GM21528 (cell line): ENCODE data around the gene PCDHGA1.
"Not testable (repeated sequence)": the region's sequence is repeated elsewhere in the genome, so short reads cannot be mapped to it uniquely, and the experiment has no call there.

Source experiments
- ATAC-seq: cut with Tn5 transposase; IDR thresholded peaks from one replicate; pipeline ENCODE4 v1.9.1; 2021; ENCODE audit warnings: mild to moderate bottlenecking, moderate library complexity; ENCODE audit not compliant: unreplicated experiment, low FRiP score

The PCDHGA1 gene

DNA sequence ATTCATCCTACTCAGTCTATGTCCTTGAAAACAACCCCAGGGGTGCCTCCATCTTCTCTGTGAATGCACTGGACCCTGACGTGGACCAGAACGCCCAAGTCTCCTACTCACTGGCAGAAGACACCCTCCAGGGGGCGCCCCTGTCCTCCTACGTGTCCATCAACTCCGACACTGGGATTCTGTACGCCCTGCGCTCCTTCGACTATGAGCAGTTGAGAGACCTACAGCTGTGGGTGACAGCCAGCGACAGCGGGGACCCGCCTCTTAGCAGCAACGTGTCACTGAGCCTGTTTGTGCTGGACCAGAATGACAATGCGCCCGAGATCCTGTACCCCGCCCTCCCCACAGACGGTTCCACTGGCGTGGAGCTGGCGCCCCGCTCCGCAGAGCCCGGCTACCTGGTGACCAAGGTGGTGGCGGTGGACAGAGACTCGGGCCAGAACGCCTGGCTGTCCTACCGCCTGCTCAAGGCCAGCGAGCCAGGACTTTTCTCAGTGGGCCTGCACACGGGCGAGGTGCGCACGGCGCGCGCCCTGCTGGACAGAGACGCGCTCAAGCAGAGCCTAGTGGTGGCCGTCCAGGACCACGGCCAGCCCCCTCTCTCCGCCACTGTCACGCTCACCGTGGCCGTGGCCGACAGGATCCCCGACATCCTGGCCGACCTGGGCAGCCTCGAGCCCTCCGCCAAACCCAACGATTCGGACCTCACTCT, 45.3 kb downstream of the PCDHGA1 start:
- not testable (repeated sequence) for ATAC-seq

DNA sequence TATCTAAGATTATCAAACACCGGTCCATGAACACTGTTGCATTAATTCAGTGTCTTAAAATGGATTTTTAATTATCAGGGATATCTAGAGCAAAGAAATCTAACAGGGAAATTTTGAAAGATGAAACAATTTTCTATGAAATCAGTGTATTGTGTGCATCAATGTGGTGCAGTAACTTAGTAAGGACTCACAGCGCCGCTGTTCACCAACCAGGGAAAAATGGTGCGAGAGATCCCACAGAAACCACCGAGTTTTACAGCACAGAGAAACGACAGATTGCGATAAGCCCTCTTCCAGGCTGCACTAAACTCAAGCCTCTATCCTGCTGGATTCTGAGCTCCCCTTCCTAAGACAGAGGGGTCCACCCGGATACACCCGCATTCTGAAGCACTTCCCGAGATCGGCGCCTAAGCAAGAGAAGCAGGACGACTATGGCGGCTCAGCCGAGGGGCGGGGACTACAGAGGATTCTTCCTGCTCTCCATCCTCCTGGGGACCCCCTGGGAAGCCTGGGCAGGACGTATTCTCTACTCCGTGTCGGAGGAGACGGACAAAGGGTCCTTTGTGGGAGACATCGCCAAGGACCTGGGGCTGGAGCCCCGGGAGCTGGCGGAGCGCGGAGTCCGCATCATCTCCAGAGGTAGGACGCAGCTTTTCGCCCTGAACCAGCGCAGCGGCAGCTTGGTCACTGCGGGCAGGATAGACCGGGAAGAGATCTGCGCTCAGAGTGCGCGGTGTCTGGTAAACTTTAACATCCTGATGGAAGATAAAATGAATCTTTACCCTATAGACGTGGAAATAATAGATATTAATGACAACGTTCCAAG, 52.4 kb downstream of the PCDHGA1 start, which contains the start of gene PCDHGA7:
Gene PCDHGA7, plus strand, starts transcription at position 274 of the 826 bp plus-strand sequence. Its CDS starts 158 bp downstream, at position 432.
- ATAC-seq, result no peak

DNA sequence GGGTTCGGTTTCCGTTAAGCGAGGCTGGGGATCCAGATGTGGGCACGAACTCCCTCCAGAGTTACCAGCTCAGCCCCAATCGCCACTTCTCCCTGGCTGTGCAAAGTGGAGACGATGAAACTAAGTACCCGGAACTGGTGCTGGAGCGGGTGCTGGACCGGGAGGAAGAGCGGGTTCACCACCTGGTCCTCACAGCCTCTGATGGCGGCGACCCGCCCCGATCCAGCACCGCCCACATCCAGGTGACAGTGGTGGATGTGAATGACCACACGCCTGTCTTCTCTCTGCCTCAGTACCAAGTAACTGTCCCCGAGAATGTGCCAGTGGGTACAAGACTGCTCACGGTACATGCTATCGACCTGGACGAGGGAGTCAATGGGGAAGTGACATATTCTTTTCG, 53.0 kb downstream of the PCDHGA1 start:
- ATAC-seq, result no peak

DNA sequence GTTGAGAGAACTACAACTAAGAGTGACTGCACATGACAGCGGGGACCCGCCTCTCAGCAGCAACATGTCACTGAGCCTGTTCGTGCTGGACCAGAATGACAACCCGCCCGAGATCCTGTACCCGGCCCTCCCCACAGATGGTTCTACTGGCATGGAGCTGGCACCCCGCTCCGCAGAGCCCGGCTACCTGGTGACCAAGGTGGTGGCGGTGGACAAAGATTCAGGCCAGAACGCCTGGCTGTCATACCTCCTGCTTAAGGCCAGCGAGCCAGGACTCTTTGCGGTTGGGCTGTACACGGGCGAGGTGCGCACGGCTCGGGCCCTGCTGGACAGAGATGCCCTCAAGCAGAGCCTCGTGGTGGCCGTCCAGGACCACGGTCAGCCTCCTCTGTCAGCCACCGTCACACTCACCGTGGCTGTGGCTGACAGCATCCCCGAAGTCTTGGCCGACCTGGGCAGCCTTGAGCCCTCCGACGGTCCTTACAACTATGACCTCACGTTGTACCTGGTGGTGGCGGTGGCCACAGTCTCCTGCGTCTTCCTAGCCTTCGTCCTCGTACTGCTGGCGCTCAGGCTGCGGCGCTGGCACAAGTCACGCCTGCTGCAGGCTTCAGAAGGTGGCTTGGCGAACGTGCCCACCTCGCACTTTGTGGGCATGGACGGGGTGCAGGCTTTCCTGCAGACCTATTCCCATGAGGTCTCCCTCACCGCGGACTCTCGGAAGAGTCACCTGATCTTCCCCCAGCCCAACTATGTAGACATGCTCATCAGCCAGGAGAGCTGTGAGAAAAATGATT, 54.4 kb downstream of the PCDHGA1 start:
- no peak for ATAC-seq

DNA sequence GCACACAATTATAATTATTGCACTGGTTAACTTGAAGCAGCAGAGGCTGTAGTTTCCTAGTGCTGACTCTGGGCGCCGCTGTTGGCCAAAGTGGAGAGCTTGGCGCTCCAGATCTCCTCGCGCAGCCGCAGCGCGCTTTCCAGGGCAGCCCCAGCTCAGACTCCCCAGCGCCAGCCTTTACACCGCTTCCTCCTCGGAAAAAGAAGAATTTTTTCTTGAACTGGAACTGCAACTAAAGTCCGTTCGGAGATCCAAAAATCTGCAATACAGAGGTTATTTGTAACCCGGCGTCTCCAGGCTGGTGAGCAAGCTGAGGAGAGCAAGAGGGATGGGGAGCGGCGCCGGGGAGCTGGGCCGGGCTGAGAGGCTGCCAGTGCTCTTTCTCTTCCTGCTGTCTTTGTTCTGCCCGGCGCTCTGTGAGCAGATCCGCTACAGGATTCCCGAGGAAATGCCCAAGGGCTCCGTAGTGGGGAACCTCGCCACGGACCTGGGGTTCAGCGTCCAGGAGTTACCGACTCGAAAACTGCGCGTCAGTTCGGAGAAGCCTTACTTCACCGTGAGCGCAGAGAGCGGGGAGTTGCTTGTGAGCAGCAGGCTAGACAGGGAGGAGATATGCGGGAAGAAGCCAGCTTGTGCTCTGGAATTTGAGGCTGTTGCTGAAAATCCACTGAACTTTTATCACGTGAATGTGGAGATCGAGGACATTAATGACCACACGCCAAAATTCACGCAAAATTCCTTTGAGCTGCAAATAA, 57.4 kb downstream of the PCDHGA1 start, which contains the start of gene PCDHGB4:
Gene PCDHGB4, plus strand, starts transcription at position 142 of the 755 bp plus-strand sequence. Its CDS starts 187 bp downstream, at position 329.
- not testable (repeated sequence) for ATAC-seq

DNA sequence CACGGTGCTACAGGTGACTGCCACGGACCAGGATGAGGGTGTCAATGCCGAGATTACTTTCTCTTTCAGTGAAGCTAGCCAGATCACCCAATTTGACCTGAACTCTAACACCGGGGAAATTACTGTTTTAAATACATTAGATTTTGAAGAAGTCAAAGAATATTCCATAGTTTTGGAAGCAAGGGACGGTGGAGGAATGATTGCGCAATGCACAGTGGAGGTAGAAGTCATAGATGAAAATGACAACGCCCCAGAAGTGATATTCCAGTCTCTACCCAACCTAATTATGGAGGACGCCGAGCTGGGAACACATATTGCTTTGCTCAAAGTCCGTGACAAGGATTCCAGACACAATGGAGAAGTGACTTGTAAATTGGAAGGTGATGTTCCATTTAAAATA, 58.3 kb downstream of the PCDHGA1 start:
- no peak for ATAC-seq

DNA sequence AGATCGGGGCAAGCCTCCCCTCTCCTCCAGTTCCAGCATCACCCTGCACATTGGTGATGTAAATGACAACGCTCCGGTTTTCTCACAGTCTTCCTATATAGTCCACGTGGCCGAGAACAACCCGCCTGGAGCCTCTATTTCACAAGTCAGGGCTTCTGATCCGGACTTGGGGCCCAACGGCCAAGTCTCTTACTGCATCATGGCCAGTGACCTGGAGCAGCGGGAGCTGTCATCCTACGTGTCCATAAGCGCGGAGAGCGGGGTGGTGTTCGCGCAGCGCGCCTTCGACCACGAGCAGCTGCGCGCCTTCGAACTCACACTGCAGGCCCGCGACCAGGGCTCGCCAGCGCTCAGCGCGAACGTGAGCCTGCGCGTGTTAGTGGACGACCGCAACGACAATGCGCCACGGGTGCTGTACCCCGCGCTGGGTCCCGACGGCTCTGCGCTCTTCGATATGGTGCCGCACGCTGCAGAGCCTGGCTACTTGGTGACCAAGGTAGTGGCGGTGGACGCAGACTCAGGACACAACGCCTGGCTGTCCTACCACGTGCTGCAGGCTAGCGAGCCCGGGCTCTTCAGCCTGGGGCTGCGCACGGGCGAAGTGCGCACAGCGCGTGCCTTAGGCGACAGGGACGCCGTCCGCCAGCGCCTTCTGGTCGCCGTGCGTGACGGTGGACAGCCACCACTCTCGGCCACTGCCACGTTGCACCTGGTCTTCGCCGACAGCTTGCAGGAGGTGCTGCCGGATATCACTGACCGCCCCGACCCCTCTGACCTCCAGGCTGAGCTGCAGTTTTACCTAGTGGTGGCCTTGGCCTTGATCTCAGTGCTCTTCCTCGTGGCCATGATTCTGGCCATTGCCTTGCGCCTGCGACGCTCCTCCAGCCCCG, 59.1 kb downstream of the PCDHGA1 start:
- ATAC-seq, result no peak

DNA sequence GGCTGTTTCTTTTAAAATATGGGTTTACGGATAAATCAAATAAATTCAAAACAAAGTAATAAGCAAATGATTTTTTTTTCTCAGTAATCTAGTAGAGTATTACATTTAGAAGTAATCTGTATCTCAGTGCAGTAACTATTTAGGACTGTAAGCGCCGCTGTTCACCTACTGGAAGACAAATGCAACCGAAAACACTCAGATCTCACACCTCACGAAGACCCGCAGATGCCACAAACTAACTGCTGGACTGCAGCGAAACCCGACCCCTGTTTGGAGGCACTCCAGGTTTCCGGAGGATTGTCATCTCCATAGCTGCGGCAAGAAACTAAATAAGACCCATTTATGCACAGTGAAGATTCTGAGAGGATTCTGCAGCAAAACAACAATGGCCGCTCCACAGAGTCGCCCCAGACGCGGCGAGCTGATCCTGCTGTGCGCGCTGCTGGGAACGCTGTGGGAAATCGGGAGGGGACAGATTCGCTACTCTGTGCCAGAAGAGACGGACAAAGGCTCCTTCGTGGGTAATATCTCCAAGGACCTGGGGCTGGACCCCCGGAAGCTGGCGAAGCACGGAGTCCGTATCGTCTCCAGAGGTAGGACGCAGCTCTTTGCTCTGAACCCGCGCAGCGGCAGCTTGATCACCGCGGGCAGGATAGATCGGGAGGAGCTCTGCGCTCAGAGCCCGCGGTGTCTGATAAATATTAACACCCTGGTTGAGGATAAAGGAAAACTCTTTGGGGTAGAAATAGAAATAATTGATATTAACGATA, 62.3 kb downstream of the PCDHGA1 start, which contains the start of gene PCDHGA8:
Gene PCDHGA8, plus strand, starts transcription at position 205 of the 770 bp plus-strand sequence. Its CDS starts 181 bp downstream, at position 386.
- no peak for ATAC-seq

DNA sequence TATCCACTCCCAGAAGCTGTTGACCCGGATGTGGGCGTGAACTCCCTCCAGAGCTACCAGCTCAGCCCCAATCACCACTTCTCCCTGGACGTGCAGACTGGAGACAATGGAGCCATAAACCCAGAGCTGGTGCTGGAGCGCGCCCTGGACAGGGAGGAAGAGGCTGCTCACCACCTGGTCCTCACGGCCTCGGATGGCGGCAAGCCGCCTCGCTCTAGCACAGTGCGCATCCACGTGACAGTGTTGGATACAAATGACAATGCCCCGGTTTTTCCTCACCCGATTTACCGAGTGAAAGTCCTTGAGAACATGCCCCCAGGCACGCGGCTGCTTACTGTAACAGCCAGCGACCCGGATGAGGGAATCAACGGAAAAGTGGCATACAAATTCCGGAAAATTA, 63.0 kb downstream of the PCDHGA1 start:
- ATAC-seq, result no peak

DNA sequence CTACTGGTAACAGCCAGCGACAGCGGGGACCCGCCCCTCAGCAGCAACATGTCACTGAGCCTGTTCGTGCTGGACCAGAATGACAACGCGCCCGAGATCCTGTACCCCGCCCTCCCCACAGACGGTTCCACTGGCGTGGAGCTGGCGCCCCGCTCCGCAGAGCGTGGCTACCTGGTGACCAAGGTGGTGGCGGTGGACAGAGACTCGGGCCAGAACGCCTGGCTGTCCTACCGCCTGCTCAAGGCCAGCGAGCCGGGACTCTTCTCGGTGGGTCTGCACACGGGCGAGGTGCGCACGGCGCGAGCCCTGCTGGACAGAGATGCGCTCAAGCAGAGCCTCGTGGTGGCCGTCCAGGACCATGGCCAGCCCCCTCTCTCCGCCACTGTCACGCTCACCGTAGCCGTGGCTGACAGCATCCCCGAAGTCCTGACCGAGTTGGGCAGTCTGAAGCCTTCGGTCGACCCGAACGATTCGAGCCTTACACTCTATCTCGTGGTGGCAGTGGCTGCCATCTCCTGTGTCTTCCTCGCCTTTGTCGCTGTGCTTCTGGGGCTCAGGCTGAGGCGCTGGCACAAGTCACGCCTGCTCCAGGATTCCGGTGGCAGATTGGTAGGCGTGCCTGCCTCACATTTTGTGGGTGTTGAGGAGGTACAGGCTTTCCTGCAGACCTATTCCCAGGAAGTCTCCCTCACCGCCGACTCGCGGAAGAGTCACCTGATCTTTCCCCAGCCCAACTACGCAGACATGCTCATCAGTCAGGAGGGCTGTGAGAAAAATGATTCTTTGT, 64.3 kb downstream of the PCDHGA1 start:
- not testable (repeated sequence) for ATAC-seq

DNA sequence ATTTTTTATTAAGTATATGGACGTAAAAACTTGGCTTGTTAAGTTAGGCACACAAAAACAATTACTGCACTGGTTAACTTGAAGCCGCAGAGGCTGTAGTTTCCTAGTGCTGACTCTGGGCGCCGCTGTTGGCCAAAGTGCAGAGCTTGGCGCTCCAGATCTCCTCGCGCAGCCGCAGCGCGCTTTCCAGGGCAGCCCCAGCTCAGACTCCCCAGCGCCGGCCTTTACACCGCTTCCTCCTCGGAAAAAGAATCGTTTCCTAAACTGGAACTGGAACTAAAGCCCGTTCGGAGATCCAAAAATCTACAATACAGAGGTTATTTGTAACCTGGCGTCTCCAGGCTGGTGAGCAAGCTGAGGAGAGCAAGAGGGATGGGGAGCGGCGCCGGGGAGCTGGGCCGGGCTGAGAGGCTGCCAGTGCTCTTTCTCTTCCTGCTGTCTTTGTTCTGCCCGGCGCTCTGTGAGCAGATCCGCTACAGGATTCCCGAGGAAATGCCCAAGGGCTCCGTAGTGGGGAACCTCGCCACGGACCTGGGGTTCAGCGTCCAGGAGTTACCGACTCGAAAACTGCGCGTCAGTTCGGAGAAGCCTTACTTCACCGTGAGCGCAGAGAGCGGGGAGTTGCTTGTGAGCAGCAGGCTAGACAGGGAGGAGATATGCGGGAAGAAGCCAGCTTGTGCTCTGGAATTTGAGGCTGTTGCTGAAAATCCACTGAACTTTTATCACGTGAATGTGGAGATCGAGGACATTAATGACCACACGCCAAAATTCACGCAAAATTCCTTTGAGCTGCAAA, 67.6 kb downstream of the PCDHGA1 start, which contains the start of gene PCDHGB5:
Gene PCDHGB5, plus strand, starts transcription at position 192 of the 796 bp plus-strand sequence. Its CDS starts 181 bp downstream, at position 373.
- peak; percentile 64 for ATAC-seq

DNA sequence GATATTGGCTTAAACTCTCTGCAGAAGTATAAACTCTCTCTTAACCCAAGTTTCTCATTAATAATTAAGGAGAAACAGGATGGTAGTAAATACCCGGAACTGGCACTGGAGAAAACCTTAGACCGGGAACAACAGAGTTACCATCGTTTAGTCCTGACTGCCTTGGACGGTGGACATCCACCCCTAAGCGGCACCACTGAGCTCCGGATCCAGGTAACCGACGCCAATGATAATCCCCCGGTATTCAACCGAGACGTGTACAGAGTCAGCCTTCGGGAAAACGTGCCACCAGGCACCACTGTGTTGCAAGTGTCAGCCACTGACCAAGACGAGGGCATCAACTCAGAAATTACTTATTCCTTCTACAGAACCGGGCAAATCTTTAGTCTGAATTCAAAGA, 68.3 kb downstream of the PCDHGA1 start:
- no peak for ATAC-seq

DNA sequence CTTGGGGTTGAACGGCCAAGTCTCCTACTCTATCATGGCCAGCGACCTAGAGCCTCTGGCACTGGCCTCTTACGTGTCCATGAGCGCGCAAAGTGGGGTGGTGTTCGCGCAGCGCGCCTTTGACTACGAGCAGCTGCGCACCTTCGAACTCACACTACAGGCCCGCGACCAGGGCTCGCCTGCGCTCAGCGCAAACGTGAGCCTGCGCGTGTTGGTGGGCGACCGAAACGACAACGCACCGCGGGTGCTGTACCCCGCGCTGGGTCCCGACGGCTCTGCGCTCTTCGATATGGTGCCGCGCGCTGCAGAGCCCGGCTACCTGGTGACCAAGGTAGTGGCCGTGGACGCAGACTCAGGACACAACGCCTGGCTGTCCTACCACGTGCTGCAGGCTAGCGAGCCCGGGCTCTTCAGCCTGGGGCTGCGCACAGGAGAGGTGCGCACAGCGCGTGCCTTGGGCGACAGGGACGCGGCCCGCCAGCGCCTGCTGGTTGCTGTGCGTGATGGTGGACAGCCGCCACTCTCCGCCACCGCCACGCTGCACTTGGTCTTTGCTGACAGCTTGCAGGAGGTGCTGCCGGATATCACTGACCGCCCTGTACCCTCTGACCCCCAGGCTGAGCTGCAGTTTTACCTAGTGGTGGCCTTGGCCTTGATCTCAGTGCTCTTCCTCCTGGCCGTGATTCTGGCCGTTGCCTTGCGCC, 69.4 kb downstream of the PCDHGA1 start:
- ATAC-seq, result no peak

DNA sequence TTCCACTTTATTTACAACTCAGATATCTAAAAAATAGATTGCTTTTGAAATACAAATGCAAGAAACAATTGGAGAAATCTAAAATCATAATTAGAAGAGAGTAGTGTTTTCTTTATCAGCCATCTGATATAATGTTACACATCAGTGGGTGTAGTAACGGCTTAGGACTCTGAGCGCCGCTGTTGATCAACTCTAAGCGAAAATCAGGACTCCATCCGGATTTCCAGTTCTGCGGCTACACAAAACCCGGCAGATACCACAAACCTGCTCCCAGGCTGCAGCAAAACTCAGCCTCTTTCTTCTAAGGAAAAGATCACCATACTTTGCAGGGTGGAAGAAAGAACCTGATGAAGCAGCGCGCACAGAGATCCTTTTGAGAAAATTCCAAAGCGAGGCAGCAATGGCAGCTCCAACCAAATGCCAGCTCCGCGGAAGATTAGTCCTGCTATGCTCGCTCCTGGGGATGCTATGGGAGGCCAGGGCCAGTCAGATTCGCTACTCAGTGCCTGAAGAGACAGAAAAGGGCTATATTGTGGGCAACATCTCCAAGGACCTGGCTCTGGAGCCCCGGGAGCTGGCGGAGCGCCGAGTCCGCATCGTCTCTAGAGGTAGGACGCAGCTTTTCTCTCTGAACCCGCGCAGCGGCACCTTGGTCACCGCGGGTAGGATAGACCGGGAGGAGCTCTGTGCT, 72.4 kb downstream of the PCDHGA1 start, which contains the start of gene PCDHGA9:
Gene PCDHGA9, plus strand, starts transcription at position 226 of the 691 bp plus-strand sequence. Its CDS starts 175 bp downstream, at position 401.
- ATAC-seq, result no peak

DNA sequence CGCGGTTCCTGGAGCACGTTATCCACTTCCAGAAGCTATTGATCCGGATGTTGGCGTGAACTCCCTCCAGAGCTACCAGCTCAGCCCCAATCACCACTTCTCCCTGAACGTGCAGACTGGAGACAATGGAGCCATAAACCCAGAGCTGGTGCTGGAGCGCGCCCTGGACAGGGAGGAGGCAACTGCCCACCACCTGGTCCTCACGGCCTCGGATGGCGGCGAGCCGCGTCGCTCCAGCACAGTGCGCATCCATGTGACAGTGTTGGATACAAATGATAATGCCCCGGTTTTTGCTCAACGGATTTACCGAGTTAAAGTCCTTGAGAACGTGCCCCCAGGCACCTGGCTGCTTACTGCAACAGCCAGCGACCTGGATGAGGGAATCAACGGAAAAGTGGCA, 73.1 kb downstream of the PCDHGA1 start:
- ATAC-seq, result no peak
